K562 (cell line): ENCODE data around the gene EYA2. TPM values are rescaled to one million over a fixed set of nuclear protein-coding genes. Genes with fewer than 3 reads are reported as not detected.
A peak's percentile ranks its signal among the peaks of the same experiment; 100 is the strongest.

Experiments used
- BCOR ChIP-seq: fragments of 450-650 bp; IDR thresholded peaks from 2 replicates; pipeline ENCODE4 v1.6.1; 2016
- BRCA1 ChIP-seq, 2 experiments: fragments of 450-650 bp in 1 of 2; sonication (generic) in 1 of 2; formaldehyde crosslinking in 1 of 2; IDR thresholded peaks; 2 replicates each; pipeline versions ENCODE4 v1.5.0 to v1.6.1; 2017 to 2020; ENCODE audit warnings: mild to moderate bottlenecking in 1 of 2, missing genetic modification reagents in 1 of 2
- E2F1 ChIP-seq: sonication (generic); formaldehyde crosslinking; IDR thresholded peaks from 2 replicates; pipeline ENCODE4 v1.8.1; 2023; ENCODE audit warnings: mild to moderate bottlenecking, missing genetic modification reagents, moderate library complexity
- ELF1 ChIP-seq: fragments of 200-800 bp; sonication (Bioruptor generic); IDR thresholded peaks from 2 replicates; pipeline ENCODE4 v1.6.1; 2016; ENCODE audit warnings: missing genetic modification characterization, missing compliant biosample characterization
- FOSL1 ChIP-seq: fragments of 200-800 bp; sonication (Bioruptor generic); conservative IDR thresholded peaks from 2 replicates; pipeline ENCODE4 v1.6.1; 2016; ENCODE audit warnings: missing genetic modification characterization, missing compliant biosample characterization
- ID3 ChIP-seq, 2 experiments: fragments of 250-450 bp in 1 of 2; fragments of 450-650 bp in 1 of 2; sonication (Bioruptor Pico) in 1 of 2; IDR thresholded peaks; 2 replicates each; pipeline versions ENCODE4 v1.6.1 to v1.8.0; 2016 to 2021; ENCODE audit warnings: mild to moderate bottlenecking in 2 of 2, moderate library complexity in 2 of 2, missing compliant biosample characterization in 1 of 2, missing genetic modification characterization in 1 of 2
- KAT2B ChIP-seq: IDR thresholded peaks from one replicate; pipeline ENCODE4 v1.6.1; 2012; ENCODE audit warnings: low read depth, mild to moderate bottlenecking, control low read depth, inconsistent platforms, low read length, moderate library complexity
- USF1 ChIP-seq: sonication (generic); formaldehyde crosslinking; IDR thresholded peaks from 2 replicates; pipeline ENCODE4 v1.9.0; 2022; ENCODE audit warnings: mild to moderate bottlenecking, missing genetic modification reagents
- ZEB2 ChIP-seq: fragments of 450-650 bp; IDR thresholded peaks from 2 replicates; pipeline ENCODE4 v1.6.1; 2016
- ZNF143 ChIP-seq: sonication (generic); formaldehyde crosslinking; IDR thresholded peaks from 2 replicates; pipeline ENCODE4 v1.9.0; 2022; ENCODE audit warnings: mild to moderate bottlenecking, missing genetic modification reagents
- ZNF184 ChIP-seq: sonication (generic); formaldehyde crosslinking; IDR thresholded peaks from 2 replicates; pipeline ENCODE4 v1.5.0; 2020; ENCODE audit warnings: missing genetic modification reagents
- ZNF695 ChIP-seq: fragments of 450-650 bp; formaldehyde crosslinking; IDR thresholded peaks from 2 replicates; pipeline ENCODE4 v1.4.0; 2020; ENCODE audit warnings: mild to moderate bottlenecking, moderate library complexity
- polyA plus RNA-seq, 8 experiments: library from polyadenylated mRNA; depleted of rRNA in 4 of 8; stranded (reverse) in 5 of 8; unstranded in 3 of 8; fragments of >200 nt; fragmentation: Nextera tagmentation in 2 of 8; fragmentation: Illumina TruSeq in 1 of 8; extraction: Ambion mirVana in 2 of 8; extraction: Trizol in 1 of 8; gene quantifications; 2 replicates each; pipeline versions ENCODE4 v1.2.1 to v1.2.3, GENCODE V29; 2011 to 2014; ENCODE audit warnings: inconsistent platforms in 1 of 8, missing spikeins in 1 of 8
- total RNA-seq, 7 experiments: library from RNA; depleted of rRNA in 6 of 7; stranded (reverse); fragments of >200 nt in 6 of 7; fragmentation: Illumina TruSeq in 2 of 7; extraction: Trizol in 2 of 7; gene quantifications; 2 replicates each; pipeline versions ENCODE4 v1.2.1 to v1.2.3, GENCODE V29; 2011 to 2021; ENCODE audit warnings: low replicate concordance in 1 of 7
- TF ChIP-seq, protein P1 (sequence below): sonication (generic); formaldehyde crosslinking; IDR thresholded peaks from 2 replicates; pipeline ENCODE4 v1.8.0; 2023; ENCODE audit warnings: mild to moderate bottlenecking, missing genetic modification reagents
- TF ChIP-seq, protein P2 (sequence below), 2 experiments: fragments of 450-650 bp; IDR thresholded peaks; 2 replicates each; pipeline ENCODE4 v1.6.1; 2016; ENCODE audit warnings: mild to moderate bottlenecking in 2 of 2, borderline replicate concordance in 1 of 2, low read depth in 1 of 2, moderate library complexity in 1 of 2

EYA2 gene
- total and polyA plus RNA-seq, 9 of the 15 experiments (the other 6 are each of a cell fraction or from before 2014, with no cell fraction given): 0.03 TPM; not detected in 8

GRCh38 chr20:47150403-47151152 lies 255.9 kb downstream of the EYA2 start (continued):
- TF ChIP-seq, protein P1, sequence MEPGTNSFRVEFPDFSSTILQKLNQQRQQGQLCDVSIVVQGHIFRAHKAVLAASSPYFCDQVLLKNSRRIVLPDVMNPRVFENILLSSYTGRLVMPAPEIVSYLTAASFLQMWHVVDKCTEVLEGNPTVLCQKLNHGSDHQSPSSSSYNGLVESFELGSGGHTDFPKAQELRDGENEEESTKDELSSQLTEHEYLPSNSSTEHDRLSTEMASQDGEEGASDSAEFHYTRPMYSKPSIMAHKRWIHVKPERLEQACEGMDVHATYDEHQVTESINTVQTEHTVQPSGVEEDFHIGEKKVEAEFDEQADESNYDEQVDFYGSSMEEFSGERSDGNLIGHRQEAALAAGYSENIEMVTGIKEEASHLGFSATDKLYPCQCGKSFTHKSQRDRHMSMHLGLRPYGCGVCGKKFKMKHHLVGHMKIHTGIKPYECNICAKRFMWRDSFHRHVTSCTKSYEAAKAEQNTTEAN (CRISPR knock-in tag): no peak
- TF ChIP-seq KAT2B (no peak), BCOR (no peak), ZNF143 (CRISPR knock-in tag) (peak; percentile 92), ZEB2 (no peak), E2F1 (no peak), FOSL1 (no peak), BRCA1 (IDR thresholded peaks at IDR 0.05) (no peak), BRCA1 (CRISPR knock-in tag; IDR thresholded peaks at IDR 0.05) (no peak), ZNF695 (CRISPR knock-in tag) (no peak), ZNF184 (CRISPR knock-in tag) (no peak), ID3 (CRISPR knock-in tag; IDR thresholded peaks at IDR 0.05) (no peak), ID3 (tag; IDR thresholded peaks at IDR 0.05) (no peak), USF1 (CRISPR knock-in tag) (peak; percentile 93), ELF1 (tag) (no peak)
- TF ChIP-seq, protein P2, sequence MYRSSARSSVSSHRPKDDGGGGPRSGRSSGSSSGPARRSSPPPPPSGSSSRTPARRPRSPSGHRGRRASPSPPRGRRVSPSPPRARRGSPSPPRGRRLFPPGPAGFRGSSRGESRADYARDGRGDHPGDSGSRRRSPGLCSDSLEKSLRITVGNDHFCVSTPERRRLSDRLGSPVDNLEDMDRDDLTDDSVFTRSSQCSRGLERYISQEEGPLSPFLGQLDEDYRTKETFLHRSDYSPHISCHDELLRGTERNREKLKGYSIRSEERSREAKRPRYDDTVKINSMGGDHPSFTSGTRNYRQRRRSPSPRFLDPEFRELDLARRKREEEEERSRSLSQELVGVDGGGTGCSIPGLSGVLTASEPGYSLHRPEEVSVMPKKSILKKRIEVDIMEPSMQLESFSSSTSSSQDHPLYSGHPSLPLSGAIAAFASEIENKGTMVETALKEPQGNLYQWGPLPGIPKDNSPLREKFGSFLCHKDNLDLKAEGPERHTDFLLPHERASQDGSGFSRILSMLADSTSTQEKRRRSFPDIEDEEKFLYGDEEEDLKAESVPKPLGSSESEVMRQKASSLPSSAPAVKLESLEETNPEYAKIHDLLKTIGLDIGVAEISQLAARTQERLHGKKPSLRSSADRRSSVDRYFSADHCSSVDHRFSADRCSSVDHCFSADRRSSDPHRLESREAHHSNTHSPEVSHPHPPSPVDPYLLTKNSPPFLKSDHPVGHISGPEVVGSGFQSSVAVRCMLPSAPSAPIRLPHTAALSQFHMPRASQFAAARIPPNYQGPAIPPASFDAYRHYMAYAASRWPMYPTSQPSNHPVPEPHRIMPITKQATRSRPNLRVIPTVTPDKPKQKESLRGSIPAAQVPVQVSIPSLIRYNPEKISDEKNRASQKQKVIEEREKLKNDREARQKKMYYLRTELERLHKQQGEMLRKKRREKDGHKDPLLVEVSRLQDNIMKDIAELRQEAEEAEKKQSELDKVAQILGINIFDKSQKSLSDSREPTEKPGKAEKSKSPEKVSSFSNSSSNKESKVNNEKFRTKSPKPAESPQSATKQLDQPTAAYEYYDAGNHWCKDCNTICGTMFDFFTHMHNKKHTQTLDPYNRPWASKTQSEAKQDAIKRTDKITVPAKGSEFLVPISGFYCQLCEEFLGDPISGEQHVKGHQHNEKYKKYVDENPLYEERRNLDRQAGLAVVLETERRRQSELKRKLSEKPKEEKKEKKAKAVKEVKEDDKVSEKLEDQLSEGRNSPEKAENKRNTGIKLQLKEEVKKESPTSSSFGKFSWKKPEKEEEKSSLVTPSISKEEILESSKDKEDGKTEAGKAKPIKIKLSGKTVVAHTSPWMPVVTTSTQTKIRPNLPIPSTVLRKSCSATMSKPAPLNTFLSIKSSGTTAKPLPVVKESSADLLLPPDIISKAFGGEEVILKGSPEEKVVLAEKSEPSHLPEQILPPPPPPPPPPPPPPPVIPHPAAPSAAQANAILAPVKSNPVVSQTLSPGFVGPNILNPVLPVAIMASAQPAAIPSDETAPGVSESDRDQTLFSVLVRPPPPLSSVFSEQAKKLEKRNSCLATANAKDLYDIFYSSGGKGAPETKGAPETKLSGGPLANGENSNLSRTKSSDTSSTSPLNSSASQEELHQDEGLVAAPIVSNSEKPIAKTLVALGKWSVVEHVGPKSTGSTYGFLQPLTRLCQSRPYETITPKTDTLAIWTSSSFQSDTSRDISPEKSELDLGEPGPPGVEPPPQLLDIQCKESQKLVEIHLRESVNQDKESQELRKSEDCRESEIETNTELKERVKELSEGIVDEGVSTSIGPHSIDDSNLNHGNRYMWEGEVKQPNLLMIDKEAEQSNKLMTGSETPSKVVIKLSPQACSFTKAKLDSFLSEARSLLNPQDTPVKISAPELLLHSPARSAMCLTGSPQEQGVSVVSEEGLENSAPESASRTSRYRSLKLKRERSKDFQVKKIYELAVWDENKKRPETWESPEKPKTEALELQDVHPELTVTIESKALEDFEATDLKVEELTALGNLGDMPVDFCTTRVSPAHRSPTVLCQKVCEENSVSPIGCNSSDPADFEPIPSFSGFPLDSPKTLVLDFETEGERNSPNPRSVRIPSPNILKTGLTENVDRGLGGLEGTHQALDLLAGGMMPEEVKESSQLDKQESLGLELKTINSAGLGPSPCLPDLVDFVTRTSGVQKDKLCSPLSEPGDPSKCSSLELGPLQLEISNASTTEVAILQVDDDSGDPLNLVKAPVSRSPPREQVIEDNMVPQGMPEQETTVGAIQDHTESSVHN (IDR thresholded peaks at IDR 0.05; ENCODE audit: borderline replicate concordance in 1 of 2, low read depth in 1 of 2): no peak
